K562 (cell line): ENCODE measurements around the gene CYB5RL. TPM values are rescaled to one million over a fixed set of nuclear protein-coding genes. Genes with fewer than 3 reads are reported as not detected.

Experiments
- ATAC-seq: fragments of 200-7000 bp; cut with Tn5 transposase; 3 replicates; pipeline ENCODE4 v1.9.1; 2020; ENCODE audit warnings: moderate library complexity
- BruUV-seq: library from RNA; stranded (reverse); fragments of 400-500 nt; replicated peaks from 2 replicates; lab custom pipeline; 2021; lab: Mats Ljungman, UMichigan
- CTCF ChIA-PET: fragments of 300-600 bp; formaldehyde crosslinking; extraction: SDS; loops from one replicate; lab custom pipeline; 2021; ENCODE audit warnings: low intra/inter-chr PET ratio; lab: Yijun Ruan, JAX
- POLR2A ChIA-PET: fragments of 300-600, 350-650 bp; sonication (Branson Sonifier 250); formaldehyde crosslinking; extraction: SDS; loops from one replicate; lab custom pipeline; 2021; ENCODE audit warnings: antibody characterized with exemption, inconsistent platforms; lab: Yijun Ruan, JAX
- DNase-seq, 4 experiments: peaks; one replicate each; pipeline versions ENCODE4 v3.0.0 to v3.0.0-alpha.2; 2011 to 2018; ENCODE audit warnings: low spot score in 3 of 4, mixed read lengths in 3 of 4; ENCODE audit errors: extremely low read depth in 1 of 4
- FAIRE-seq: peaks from 2 replicates; lab custom pipeline; 2011; peaks lifted over from hg19 to GRCh38; lab: Jason Lieb, UNC
- H2AFZ ChIP-seq: 2 replicates; pipeline ENCODE4 v1.6.0; 2011; ENCODE audit warnings: low read depth, low read length, control low read depth, inconsistent platforms
- H3K27ac ChIP-seq: fragments of 200-600 bp; 3 replicates; pipeline ENCODE4 v1.8.0; 2011; ENCODE audit warnings: low read depth, mild to moderate bottlenecking, control low read depth, inconsistent platforms, low read length, moderate library complexity, mixed read lengths; ENCODE audit errors: extremely low read depth
- H3K27me3 ChIP-seq, 2 experiments: fragments of 300-600 bp in 1 of 2; 2 replicates in 1 of 2; 3 replicates in 1 of 2; pipeline versions ENCODE4 v1.6.0 to v1.8.0; 2011; ENCODE audit warnings: inconsistent platforms in 2 of 2, low read length in 2 of 2, mild to moderate bottlenecking in 1 of 2, mixed read lengths in 1 of 2, moderate library complexity in 1 of 2; ENCODE audit not compliant: control insufficient read depth in 2 of 2, insufficient read depth in 2 of 2
- H3K36me3 ChIP-seq: fragments of 300-600 bp; 3 replicates; pipeline ENCODE4 v1.8.0; 2011; ENCODE audit warnings: mild to moderate bottlenecking, low read length, inconsistent platforms; ENCODE audit not compliant: control insufficient read depth, insufficient read depth
- H3K4me1 ChIP-seq, 2 experiments: fragments of 200-600 bp in 1 of 2; replicated peaks in 1 of 2; 2 replicates in 1 of 2; 3 replicates in 1 of 2; pipeline versions ENCODE4 v1.5.1 to v1.8.0; 2011; ENCODE audit warnings: inconsistent platforms in 2 of 2, low read length in 2 of 2, mild to moderate bottlenecking in 1 of 2, mixed read lengths in 1 of 2, moderate library complexity in 1 of 2; ENCODE audit not compliant: control insufficient read depth in 2 of 2, insufficient read depth in 2 of 2
- H3K4me2 ChIP-seq: 2 replicates; pipeline ENCODE4 v1.6.1; 2011; ENCODE audit warnings: low read length, control low read depth, inconsistent platforms, mixed read lengths; ENCODE audit not compliant: insufficient read depth
- H3K4me3 ChIP-seq: fragments of 200-600 bp; sonication (generic), shearing (Covaris generic); 2 replicates; pipeline ENCODE4 v1.5.1; 2016; ENCODE audit warnings: control low read depth, inconsistent platforms
- H3K79me2 ChIP-seq: fragments of 200-600 bp; 3 replicates; pipeline ENCODE4 v1.8.0; 2011; ENCODE audit warnings: low read length, inconsistent platforms; ENCODE audit not compliant: control insufficient read depth, insufficient read depth
- H3K9ac ChIP-seq, 2 experiments: 2 replicates each; pipeline versions ENCODE4 v1.6.0 to v1.6.1; 2011; ENCODE audit warnings: low read depth in 2 of 2, low read length in 2 of 2, control low read depth in 1 of 2, inconsistent platforms in 1 of 2, mild to moderate bottlenecking in 1 of 2, mixed read lengths in 1 of 2; ENCODE audit not compliant: insufficient read depth in 1 of 2
- H3K9me1 ChIP-seq: one replicate; pipeline ENCODE4 v1.6.0; 2011; ENCODE audit warnings: inconsistent platforms, mild to moderate bottlenecking, low read length, moderate library complexity; ENCODE audit not compliant: control insufficient read depth, insufficient read depth
- H3K9me3 ChIP-seq: replicated peaks from 2 replicates; pipeline ENCODE4 v1.5.1; 2011; ENCODE audit warnings: low read depth, low read length, inconsistent platforms; ENCODE audit not compliant: control insufficient read depth, insufficient read depth
- H4K20me1 ChIP-seq: replicated peaks from 2 replicates; pipeline ENCODE4 v1.6.1; 2011; ENCODE audit warnings: low read length, inconsistent platforms, mixed read lengths; ENCODE audit not compliant: control insufficient read depth, insufficient read depth
- CCAR2 ChIP-seq: fragments of 200-400 bp; formaldehyde crosslinking; IDR thresholded peaks from 2 replicates; pipeline ENCODE4 v1.6.1; 2017; ENCODE audit warnings: mild to moderate bottlenecking, low read depth, low read length
- CHCHD3 ChIP-seq: fragments of 250-450 bp; sonication (Bioruptor Pico); IDR thresholded peaks from 2 replicates; pipeline ENCODE4 v2.1.2; 2022; ENCODE audit warnings: mild to moderate bottlenecking
- ELF4 ChIP-seq: fragments of 450-650 bp; formaldehyde crosslinking; IDR thresholded peaks from 2 replicates; pipeline ENCODE4 v1.4.0; 2022; ENCODE audit warnings: missing genetic modification characterization
- FOXJ2 ChIP-seq: fragments of 200-800 bp; sonication (Bioruptor generic); IDR thresholded peaks from 2 replicates; pipeline ENCODE4 v1.6.1; 2016; ENCODE audit warnings: missing genetic modification characterization, missing compliant biosample characterization
- GTF2A2 ChIP-seq: IDR thresholded peaks from 2 replicates; pipeline ENCODE4 v1.6.1; 2016; ENCODE audit warnings: mild to moderate bottlenecking, missing genetic modification characterization, missing compliant biosample characterization
- MNT ChIP-seq, 2 experiments: fragments of 450-650 bp; conservative IDR thresholded peaks; 2 replicates each; pipeline ENCODE4 v1.6.1; 2017; ENCODE audit warnings: mild to moderate bottlenecking in 2 of 2, moderate library complexity in 2 of 2
- NONO ChIP-seq, 2 experiments: fragments of 200-400 bp in 1 of 2; fragments of 450-650 bp in 1 of 2; formaldehyde crosslinking in 1 of 2; IDR thresholded peaks; 2 replicates each; pipeline ENCODE4 v1.6.1; 2017; ENCODE audit warnings: low read depth in 2 of 2, mild to moderate bottlenecking in 2 of 2, moderate library complexity in 2 of 2, low read length in 1 of 2
- PYGO2 ChIP-seq: fragments of 450-650 bp; IDR thresholded peaks from 2 replicates; pipeline ENCODE4 v1.6.1; 2016; ENCODE audit warnings: mild to moderate bottlenecking, missing genetic modification characterization, moderate library complexity, missing compliant biosample characterization
- SIRT6 ChIP-seq: IDR thresholded peaks from one replicate; pipeline ENCODE4 v1.6.1; 2012; ENCODE audit warnings: low read depth, mild to moderate bottlenecking, control low read depth, inconsistent platforms, low read length, moderate library complexity
- STAT5A ChIP-seq: IDR thresholded peaks from 2 replicates; pipeline ENCODE4 v1.6.1; 2012; ENCODE audit warnings: low read length, inconsistent platforms, borderline replicate concordance
- TARDBP ChIP-seq: fragments of 450-650 bp; IDR thresholded peaks from 2 replicates; pipeline ENCODE4 v1.6.1; 2016
- TFAM ChIP-seq: fragments of 250-450 bp; sonication (Bioruptor Pico); conservative IDR thresholded peaks from 2 replicates; pipeline ENCODE4 v1.5.0; 2021; ENCODE audit warnings: mild to moderate bottlenecking, moderate library complexity
- ZNF174 ChIP-seq: fragments of 250-450 bp; sonication (Bioruptor Pico); IDR thresholded peaks from 2 replicates; pipeline ENCODE4 v1.4.0; 2020; ENCODE audit warnings: mild to moderate bottlenecking
- ZNF41 ChIP-seq: fragments of 250-450 bp; sonication (Bioruptor Pico); conservative IDR thresholded peaks from 2 replicates; pipeline ENCODE4 v1.4.0; 2020; ENCODE audit warnings: mild to moderate bottlenecking
- ZNF766 ChIP-seq: fragments of 200-800 bp; sonication (Bioruptor generic); conservative IDR thresholded peaks from 2 replicates; pipeline ENCODE4 v1.6.1; 2016; ENCODE audit warnings: missing genetic modification characterization, missing compliant biosample characterization
- WGBS: fragments of 100-300 bp; shearing (Covaris generic); methylation state at CpG from one replicate; pipeline ENCODE4 v1.1.6; 2016; ENCODE audit warnings: low coverage, mixed read lengths; ENCODE audit not compliant: insufficient coverage; ENCODE audit errors: missing lambda C conversion rate; 5-methylcytosine and 5-hydroxymethylcytosine counted together
- in situ Hi-C: fragments of 300-500 bp; cut with MboI; formaldehyde crosslinking; loops from 4 replicates; pipeline ENCODE4 v1.15.0; 2018; ENCODE audit warnings: inconsistent platforms, mixed read lengths
- intact Hi-C: fragments of 100-400 bp; cut with micrococcal nuclease; formaldehyde crosslinking; loops from 2 replicates; pipeline ENCODE4 v1.14.2; 2022
- polyA plus RNA-seq, 8 experiments: library from polyadenylated mRNA; depleted of rRNA in 4 of 8; stranded (reverse) in 5 of 8; unstranded in 3 of 8; fragments of >200 nt; fragmentation: Nextera tagmentation in 2 of 8; fragmentation: Illumina TruSeq in 1 of 8; extraction: Ambion mirVana in 2 of 8; extraction: Trizol in 1 of 8; gene quantifications; 2 replicates each; pipeline versions ENCODE4 v1.2.1 to v1.2.3, GENCODE V29; 2011 to 2014; ENCODE audit warnings: inconsistent platforms in 1 of 8, missing spikeins in 1 of 8
- total RNA-seq, 7 experiments: library from RNA; depleted of rRNA in 6 of 7; stranded (reverse); fragments of >200 nt in 6 of 7; fragmentation: Illumina TruSeq in 2 of 7; extraction: Trizol in 2 of 7; gene quantifications; 2 replicates each; pipeline versions ENCODE4 v1.2.1 to v1.2.3, GENCODE V29; 2011 to 2021; ENCODE audit warnings: low replicate concordance in 1 of 7

CYB5RL gene
- total and polyA plus RNA-seq, 9 of the 15 experiments (the other 6 are each of a cell fraction or from before 2014, with no cell fraction given) = 7.9 to 18.0 (median 11.2) TPM

- no peak for FAIRE-seq
- Histone ChIP-seq H3K4me1 (peaks cover 0 to 4% of the 10 kb centered on the region in 2 experiments; a peak in 2 of 5 replicates), H3K27ac (no peak overlapping the region), H3K36me3 (peaks cover 74% of the 10 kb centered on the region; the same call in 2 of the 3 replicates), H3K4me2 (no peak overlapping the region), H3K9me1 (no peaks in the 10 kb centered on the region), H4K20me1 (peaks cover 3% of the 10 kb centered on the region; the same call in 1 of the 2 replicates), H2AFZ (no peak overlapping the region), H3K9ac (no peak overlapping the region), H3K4me3 (no peak overlapping the region), H3K27me3 (no peaks in the 10 kb centered on the region), H3K79me2 (no peaks in the 10 kb centered on the region), H3K9me3 (no peaks in the 10 kb centered on the region)
- POLR2A ChIA-PET = interaction anchor here (0.6 to 0.9 kb wide), 4 partner anchors 22 to 1474 kb away, joined by 3 read pairs; no protein-coding TSS in a partner anchor
- in situ Hi-C loops = no loop called here
- no peak for DNase-seq
- intact Hi-C loops = no loop called here
- TF ChIP-seq TARDBP (no peak), STAT5A (no peak), ZNF174 (CRISPR knock-in tag) (no peak), MNT (conservative IDR thresholded peaks at IDR 0.05) (no peak), ZNF41 (CRISPR knock-in tag) (no peak), ZNF766 (CRISPR knock-in tag) (no peak), TFAM (CRISPR knock-in tag) (no peak), CCAR2 (no peak), GTF2A2 (tag) (no peak), PYGO2 (no peak), ELF4 (CRISPR knock-in tag) (no peak), SIRT6 (no peak), NONO (IDR thresholded peaks at IDR 0.05; ENCODE audit: low read depth in 2 of 2, low read length in 1 of 2) (no peak), CHCHD3 (no peak), FOXJ2 (tag) (no peak)
- CTCF ChIA-PET = no interaction called here
- no TSS peak for BruUV-seq
- WGBS = 88% methylated on average over 10 of the region's 10 CpGs
- ATAC-seq = no peak
Observed at GRCh38 chr1:54246116-54246721, 46.4 kb upstream of the CYB5RL start.
